B cell (primary cell): ENCODE measurements around the gene ELANE. TPM values are rescaled to one million over a fixed set of nuclear protein-coding genes. Genes with fewer than 3 reads are reported as not detected.

Source experiments
- ATAC-seq: fragments of 200-7000 bp; cut with Tn5 transposase; one replicate; pipeline ENCODE4 v1.10.0; 2021; ENCODE audit warnings: low read depth, mild to moderate bottlenecking, moderate number of reproducible peaks, moderate library complexity
- CTCF ChIA-PET: fragments of 350-600 bp; sonication (Branson Sonifier 250); formaldehyde crosslinking; loops from one replicate; lab custom pipeline; 2021; ENCODE audit warnings: antibody characterized with exemption, inconsistent platforms; lab: Charles Lee
- POLR2A ChIA-PET: fragments of 350-600 bp; sonication (Branson Sonifier 250); formaldehyde crosslinking; loops from one replicate; lab custom pipeline; 2021; ENCODE audit warnings: antibody characterized with exemption; lab: Charles Lee
- DNase-seq: peaks from one replicate; pipeline ENCODE4 v3.0.0; 2013
- H2AFZ ChIP-seq: 2 replicates; pipeline ENCODE4 v1.6.1; 2012; ENCODE audit warnings: mild to moderate bottlenecking, low read depth, low read length; ENCODE audit not compliant: insufficient read depth, poor library complexity, severe bottlenecking
- H3K27ac ChIP-seq, 2 donors: 1 replicate in 1 of 2; 2 replicates in 1 of 2; pipeline ENCODE4 v1.5.1; 2012 to 2013; ENCODE audit warnings: low read length in 2 of 2, mild to moderate bottlenecking in 2 of 2, moderate library complexity in 1 of 2
- H3K27me3 ChIP-seq, 4 experiments: fragments of 200-600 bp in 1 of 4; sonication (generic) in 1 of 4; replicated peaks in 1 of 4; 1 replicate in 2 of 4; 2 replicates in 2 of 4; pipeline versions ENCODE4 v1.6.1 to v1.7.0; 2013 to 2016; ENCODE audit warnings: low read length in 3 of 4, mild to moderate bottlenecking in 2 of 4, mixed read lengths in 1 of 4, moderate library complexity in 1 of 4; ENCODE audit not compliant: insufficient read depth in 4 of 4, control insufficient read depth in 3 of 4; ENCODE audit errors: control extremely low read depth in 1 of 4
- H3K36me3 ChIP-seq, 2 experiments: replicated peaks in 1 of 2; 1 replicate in 1 of 2; 2 replicates in 1 of 2; pipeline versions ENCODE4 v1.6.1 to v1.7.1; 2013; ENCODE audit warnings: low read length in 1 of 2; ENCODE audit not compliant: insufficient read depth in 2 of 2, control insufficient read depth in 1 of 2; ENCODE audit errors: control extremely low read depth in 1 of 2, extremely low read depth in 1 of 2
- H3K4me1 ChIP-seq, 2 donors: fragments of 200-600 bp in 1 of 2; sonication (generic) in 1 of 2; 1 replicate in 1 of 2; 2 replicates in 1 of 2; pipeline versions ENCODE4 v1.5.1 to v1.6.1; 2013 to 2017; ENCODE audit warnings: low read length in 2 of 2; ENCODE audit not compliant: control insufficient read depth in 2 of 2, insufficient read depth in 2 of 2
- H3K4me2 ChIP-seq: replicated peaks from 2 replicates; pipeline ENCODE3; 2012; ENCODE audit warnings: mild to moderate bottlenecking, low read depth, low read length; ENCODE audit not compliant: poor library complexity, severe bottlenecking
- H3K4me3 ChIP-seq, 5 experiments: fragments of 200-600 bp in 1 of 5; sonication (generic) in 1 of 5; 1 replicate in 3 of 5; 2 replicates in 2 of 5; pipeline versions ENCODE4 v1.5.1 to v1.7.0; 2011 to 2016; ENCODE audit warnings: low read length in 4 of 5, mild to moderate bottlenecking in 4 of 5, low read depth in 2 of 5, control low read depth in 1 of 5, moderate library complexity in 1 of 5; ENCODE audit not compliant: insufficient read depth in 1 of 5; ENCODE audit errors: control extremely low read depth in 1 of 5, extremely low read depth in 1 of 5
- H3K79me2 ChIP-seq: fragments of 200-600 bp; sonication (generic); one replicate; pipeline ENCODE4 v1.6.0; 2016; ENCODE audit warnings: low read length; ENCODE audit not compliant: control insufficient read depth, insufficient read depth
- H3K9ac ChIP-seq: fragments of 200-600 bp; sonication (generic); 2 replicates; pipeline ENCODE4 v1.6.1; 2017; ENCODE audit warnings: mild to moderate bottlenecking, low read length, moderate library complexity
- H3K9me3 ChIP-seq, 3 donors: one replicate each; pipeline versions ENCODE4 v1.6.1 to v1.7.1; 2013; ENCODE audit warnings: low read length in 2 of 3; ENCODE audit not compliant: control insufficient read depth in 2 of 3, insufficient read depth in 1 of 3; ENCODE audit errors: control extremely low read depth in 1 of 3
- H4K20me1 ChIP-seq: 2 replicates; pipeline ENCODE4 v1.6.0; 2012; ENCODE audit warnings: mild to moderate bottlenecking, low read length; ENCODE audit not compliant: insufficient read depth, control insufficient read depth, poor library complexity, severe bottlenecking
- H3K27ac Mint-ChIP-seq: one replicate; pipeline ENCODE4 v1.8.0; 2021; ENCODE audit warnings: mixed read lengths
- H3K27me3 Mint-ChIP-seq: one replicate; pipeline ENCODE4 v1.8.0; 2021; ENCODE audit warnings: mixed read lengths
- H3K4me1 Mint-ChIP-seq: one replicate; pipeline ENCODE4 v1.8.0; 2021; ENCODE audit warnings: mixed read lengths
- H3K4me3 Mint-ChIP-seq: one replicate; pipeline ENCODE4 v1.8.0; 2021; ENCODE audit warnings: mixed read lengths
- H3K9me3 Mint-ChIP-seq: one replicate; pipeline ENCODE4 v1.8.0; 2022; ENCODE audit warnings: mixed read lengths; ENCODE audit not compliant: insufficient read depth
- CTCF ChIP-seq: fragments of 200-600 bp; IDR thresholded peaks from one replicate; pipeline ENCODE4 v1.8.0; 2022; ENCODE audit warnings: antibody characterized with exemption, mild to moderate bottlenecking
- EZH2 ChIP-seq: IDR thresholded peaks from 2 replicates; pipeline ENCODE4 v1.6.1; 2012; ENCODE audit warnings: borderline replicate concordance, low read depth, mild to moderate bottlenecking, moderate library complexity, low read length; ENCODE audit not compliant: insufficient read depth, poor library complexity, severe bottlenecking
- WGBS: methylation state at CpG from one replicate; pipeline ENCODE4 v1.1.5; 2013; ENCODE audit warnings: missing lambda C conversion rate; ENCODE audit not compliant: insufficient coverage; 5-methylcytosine and 5-hydroxymethylcytosine counted together
- intact Hi-C: fragments of 100-400 bp; cut with micrococcal nuclease; formaldehyde crosslinking; loops from one replicate; pipeline ENCODE4 v1.10.0; 2022
- polyA plus RNA-seq: library from polyadenylated mRNA; depleted of rRNA; stranded (reverse); fragments of >200 nt; gene quantifications from 2 replicates; pipeline ENCODE4 v1.2.3, GENCODE V29; 2012
- total RNA-seq, 2 donors: library from RNA; stranded (reverse); fragments of 120-200 nt in 1 of 2; gene quantifications; 1 replicate in 1 of 2; 2 replicates in 1 of 2; pipeline versions ENCODE4 v1.2.3 to v1.2.4, GENCODE V29; 2013 to 2022

ELANE gene
- total and polyA plus RNA-seq, 2 donors (not counting 1 experiment from before 2014, with no cell fraction given) = 0.18 TPM; not detected in 1

- intact Hi-C loops = no loop called here
- TF ChIP-seq EZH2 (no peak), CTCF (no peak)
- H3K9ac ChIP-seq = no peak overlapping the region
Measured at GRCh38 chr19:899336-900042, 47.4 kb downstream of the ELANE start.

GRCh38 chr19:900043-900301 lies 47.9 kb downstream of the ELANE start:
- H3K79me2 ChIP-seq = peaks cover 37% of the 10 kb centered on the region
- peaks cover 0 to 63% of the 10 kb centered on the region in 2 experiments for H3K36me3 ChIP-seq
- no peak overlapping the region for H3K4me3 Mint-ChIP-seq
- H3K9ac ChIP-seq = no peak overlapping the region
- ATAC-seq (no peak), DNase-seq (peak; percentile 32)
- H3K9me3 Mint-ChIP-seq = no peaks in the 10 kb centered on the region
- no peaks in the 10 kb centered on the region for H3K27me3 ChIP-seq
- H2AFZ ChIP-seq = no peak overlapping the region
- no peaks in the 10 kb centered on the region for H3K9me3 ChIP-seq
- POLR2A ChIA-PET = interaction anchor here (1.3 kb wide), 1 partner anchor 10 kb away, joined by 4 read pairs; no protein-coding TSS in a partner anchor
- no peak overlapping the region for H3K4me3 ChIP-seq
- no peak for TF ChIP-seq EZH2
- TF ChIP-seq CTCF = no peak
- peak overlapping the region in 1 of 2 donors; percentile 43 for H3K27ac ChIP-seq
- intact Hi-C loops = no loop called here
- peaks cover 0 to 12% of the 10 kb centered on the region in 2 donors for H3K4me1 ChIP-seq
- H4K20me1 ChIP-seq = peaks cover 66% of the 10 kb centered on the region
- peaks cover 27% of the 10 kb centered on the region for H3K4me1 Mint-ChIP-seq
- H3K4me2 ChIP-seq = no peak overlapping the region
- CTCF ChIA-PET = no interaction called here
- no peaks in the 10 kb centered on the region for H3K27me3 Mint-ChIP-seq
- 87% methylated on average over 8 of the region's 15 CpGs for WGBS
- H3K27ac Mint-ChIP-seq = no peak overlapping the region

More at GRCh38 chr19:899336-900042, 47.4 kb downstream of the ELANE start:
- Mint-ChIP-seq H3K9me3 (no peaks in the 10 kb centered on the region), H3K27me3 (no peaks in the 10 kb centered on the region), H3K4me1 (peaks cover 24% of the 10 kb centered on the region), H3K4me3 (no peak overlapping the region), H3K27ac (no peak overlapping the region)
- H2AFZ ChIP-seq = no peak overlapping the region
- no peaks in the 10 kb centered on the region for H3K27me3 ChIP-seq
- H3K9me3 ChIP-seq = no peaks in the 10 kb centered on the region
- POLR2A ChIA-PET = interaction anchor here (0.6 to 1.3 kb wide), 3 partner anchors 10 to 921 kb away, joined by 3 to 12 read pairs (median 4); no protein-coding TSS in a partner anchor
- peak; percentile 23 for DNase-seq
- WGBS = 92% methylated on average over 31 of the region's 32 CpGs
- no peak overlapping the region for H3K4me3 ChIP-seq
- CTCF ChIA-PET = no interaction called here
- no peak overlapping the region for H3K27ac ChIP-seq
- H3K4me2 ChIP-seq = no peak overlapping the region
- peaks cover 0 to 12% of the 10 kb centered on the region in 2 donors for H3K4me1 ChIP-seq
- no peak for ATAC-seq
- peaks cover 63% of the 10 kb centered on the region for H4K20me1 ChIP-seq
- H3K36me3 ChIP-seq = peaks cover 0 to 61% of the 10 kb centered on the region in 2 experiments
- peaks cover 32% of the 10 kb centered on the region for H3K79me2 ChIP-seq
